HG03558 (cell line): ENCODE results near the gene IDUA.

Experiments used
- ATAC-seq: cut with Tn5 transposase; IDR thresholded peaks from one replicate; pipeline ENCODE4 v1.9.1; 2021; ENCODE audit warnings: moderate number of reproducible peaks; ENCODE audit not compliant: unreplicated experiment; ENCODE audit errors: extremely low read depth

Gene IDUA

DNA sequence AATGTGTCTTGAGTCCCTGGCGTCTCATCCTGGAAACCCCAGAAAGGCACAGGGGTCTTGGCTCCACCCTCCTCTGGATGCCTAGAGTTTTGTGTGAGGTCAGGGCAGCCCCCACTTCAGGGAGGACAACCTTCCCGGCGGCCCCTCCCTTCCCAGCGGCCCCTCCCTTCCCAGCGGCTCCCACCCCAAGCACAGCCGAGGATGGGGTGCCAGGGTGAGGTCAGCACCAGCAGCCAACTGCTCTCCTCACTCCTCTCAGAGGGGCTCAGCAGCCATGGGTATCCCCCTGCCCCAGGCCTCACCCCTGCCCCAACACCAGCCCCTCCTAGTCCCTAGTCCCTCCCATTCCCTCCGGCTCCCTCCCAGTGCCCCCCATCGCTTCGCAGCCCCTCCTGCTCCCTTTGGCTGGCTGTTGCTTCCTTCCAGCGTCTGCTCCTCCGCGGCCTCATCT lies 30.9 kb upstream of the IDUA start:
- ATAC-seq: no peak

DNA sequence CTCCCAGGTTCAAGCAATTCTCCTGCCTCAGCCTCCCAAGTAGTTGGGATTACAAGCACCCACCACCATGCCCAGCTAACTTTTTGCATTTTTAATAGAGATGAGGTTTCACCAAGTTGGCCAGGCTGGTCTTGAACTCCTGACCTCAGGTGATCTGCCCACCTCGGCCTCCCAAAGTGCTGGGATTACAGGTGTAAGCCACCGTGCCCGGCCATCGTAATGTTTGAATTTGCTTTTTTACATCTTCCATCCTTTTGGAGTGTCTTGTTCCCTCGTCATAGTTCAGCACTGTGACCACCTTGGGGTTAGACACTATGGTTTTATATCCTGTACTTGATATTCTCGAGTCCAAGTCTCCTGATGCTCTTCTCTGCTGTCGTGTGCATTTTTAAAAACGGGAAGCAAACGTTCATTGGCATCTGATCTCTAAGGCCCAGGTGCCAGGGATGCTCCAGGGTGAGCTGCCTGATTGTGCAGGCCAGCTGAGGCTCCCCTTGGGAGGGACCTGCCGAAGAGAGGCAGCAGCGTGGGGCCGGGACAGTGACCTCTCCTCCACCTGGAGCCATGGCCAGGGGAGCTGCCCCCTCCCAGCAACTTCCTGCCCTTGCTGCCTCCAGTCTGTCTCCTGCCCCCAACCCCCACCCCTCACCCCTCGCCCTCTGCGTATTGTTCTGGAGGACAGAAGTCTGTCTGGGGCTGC lies 30.2 kb upstream of the IDUA start:
- no peak for ATAC-seq

DNA sequence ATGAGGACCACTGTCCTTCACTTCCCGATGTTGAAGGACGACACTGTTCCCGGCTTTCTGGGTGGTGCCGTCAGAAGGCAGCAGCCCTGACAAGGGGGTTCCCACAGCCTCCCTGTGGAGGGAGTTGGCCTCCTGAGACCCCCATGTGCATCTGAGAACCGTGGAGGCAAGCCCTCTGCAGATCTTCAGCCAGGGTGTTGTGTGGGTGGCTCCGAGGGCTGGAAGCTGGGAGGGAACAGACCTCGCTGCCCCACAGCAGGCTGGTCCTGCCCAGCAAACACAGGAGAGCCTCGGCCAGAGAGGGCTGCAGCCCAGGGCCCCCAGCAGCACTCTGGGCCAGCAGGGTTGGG lies 29.6 kb upstream of the IDUA start:
- no peak for ATAC-seq

DNA sequence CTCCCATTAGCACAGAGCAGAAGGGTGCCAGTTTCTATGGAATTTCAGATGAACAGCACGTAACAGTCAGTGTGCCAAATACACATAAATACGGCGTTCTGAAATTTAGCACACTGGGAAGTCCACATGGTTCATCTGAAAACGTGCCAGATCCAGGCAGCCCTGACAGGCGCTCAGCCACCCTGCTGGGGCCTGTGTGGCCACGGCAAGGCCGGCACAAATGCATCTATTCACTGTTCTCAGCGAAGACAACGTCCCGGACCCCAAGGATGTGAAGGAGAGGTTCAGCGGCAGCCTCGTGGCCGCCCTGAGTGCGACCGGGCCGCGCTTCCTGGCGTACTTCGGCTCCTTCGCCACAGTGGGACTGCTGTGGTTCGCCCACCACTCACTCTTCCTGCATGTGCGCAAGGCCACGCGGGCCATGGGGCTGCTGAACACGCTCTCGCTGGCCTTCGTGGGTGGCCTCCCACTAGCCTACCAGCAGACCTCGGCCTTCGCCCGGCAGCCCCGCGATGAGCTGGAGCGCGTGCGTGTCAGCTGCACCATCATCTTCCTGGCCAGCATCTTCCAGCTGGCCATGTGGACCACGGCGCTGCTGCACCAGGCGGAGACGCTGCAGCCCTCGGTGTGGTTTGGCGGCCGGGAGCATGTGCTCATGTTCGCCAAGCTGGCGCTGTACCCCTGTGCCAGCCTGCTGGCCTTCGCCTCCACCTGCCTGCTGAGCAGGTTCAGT lies 29.1 kb upstream of the IDUA start:
- no peak for ATAC-seq

DNA sequence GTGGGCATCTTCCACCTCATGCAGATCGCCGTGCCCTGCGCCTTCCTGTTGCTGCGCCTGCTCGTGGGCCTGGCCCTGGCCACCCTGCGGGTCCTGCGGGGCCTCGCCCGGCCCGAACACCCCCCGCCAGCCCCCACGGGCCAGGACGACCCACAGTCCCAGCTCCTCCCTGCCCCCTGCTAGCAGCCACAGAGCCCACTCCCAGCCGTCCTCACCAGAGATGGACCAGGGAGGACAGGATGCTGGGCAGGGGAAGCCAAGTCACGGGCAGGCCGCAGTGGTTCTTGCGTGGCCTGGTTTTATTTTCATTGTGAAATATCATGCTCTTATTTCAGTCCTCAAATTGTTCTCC lies 28.6 kb upstream of the IDUA start:
- ATAC-seq: no peak

DNA sequence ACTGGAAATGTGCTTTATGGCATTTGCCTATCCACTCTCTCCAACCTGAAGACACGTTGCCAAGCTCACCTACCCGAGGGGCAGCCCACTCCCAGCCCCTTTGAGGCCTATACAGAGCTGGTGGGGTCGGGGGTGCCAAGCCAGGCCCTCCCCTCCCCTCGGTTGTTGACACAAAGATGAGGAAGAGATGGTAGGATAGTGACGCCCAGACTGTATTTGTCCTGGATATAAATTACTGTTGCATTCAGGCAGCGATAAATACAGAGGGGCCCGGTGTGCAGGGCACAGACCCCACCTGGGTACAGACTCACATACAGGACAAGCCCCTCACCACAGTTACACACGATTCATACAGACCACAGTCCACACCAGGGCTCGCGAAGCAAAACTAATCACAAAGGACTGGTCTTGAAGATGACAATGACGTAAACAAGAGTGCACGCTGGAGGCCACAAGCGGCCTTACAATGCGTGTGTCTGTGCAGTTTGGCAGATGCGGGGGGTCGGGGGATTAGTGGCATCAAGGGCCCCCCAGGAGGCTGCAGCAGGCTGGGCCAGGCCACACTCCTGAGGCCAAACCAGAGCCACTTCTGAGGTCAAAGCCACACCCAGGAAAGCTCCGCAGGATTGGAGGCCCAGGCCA lies 28.0 kb upstream of the IDUA start:
- no peak for ATAC-seq

DNA sequence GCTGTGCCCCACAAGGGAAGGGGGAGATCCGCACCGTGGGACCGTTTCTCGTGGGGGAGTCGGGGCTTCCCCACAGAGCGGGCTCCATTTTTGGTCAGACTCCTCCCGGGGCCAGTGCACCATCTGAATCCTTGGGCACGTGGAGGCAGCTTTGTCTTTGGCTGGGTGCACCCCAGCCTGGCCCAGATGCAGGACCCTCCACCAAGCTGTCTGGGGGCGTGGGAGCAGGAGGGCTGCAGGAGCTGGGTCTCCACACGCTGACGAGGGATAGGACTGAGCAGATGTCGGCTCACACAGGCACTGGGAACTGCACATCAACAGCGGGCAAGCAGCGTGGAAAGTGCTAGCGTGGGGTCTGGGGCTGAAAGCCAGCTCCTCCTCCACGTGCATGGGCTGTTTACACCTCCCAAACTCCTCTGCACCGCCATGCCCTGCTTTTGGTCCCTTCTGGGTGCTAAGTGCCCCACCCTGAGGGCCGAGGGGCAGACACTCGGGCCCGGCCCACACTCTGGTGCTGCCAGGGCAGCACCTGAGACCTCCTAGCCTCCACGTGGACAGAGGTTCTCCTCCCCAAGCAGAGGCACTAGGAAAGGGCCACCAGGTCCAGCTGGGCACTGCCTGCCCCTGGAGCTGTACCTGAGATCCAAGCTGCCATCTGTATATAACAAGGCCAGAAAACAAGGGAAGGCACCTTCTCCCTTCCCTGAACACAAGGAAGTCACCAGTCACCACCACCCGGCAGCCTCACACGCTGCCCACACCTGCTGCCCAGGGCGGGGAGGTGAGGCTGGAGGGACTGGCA lies 27.3 kb upstream of the IDUA start:
- no peak for ATAC-seq

DNA sequence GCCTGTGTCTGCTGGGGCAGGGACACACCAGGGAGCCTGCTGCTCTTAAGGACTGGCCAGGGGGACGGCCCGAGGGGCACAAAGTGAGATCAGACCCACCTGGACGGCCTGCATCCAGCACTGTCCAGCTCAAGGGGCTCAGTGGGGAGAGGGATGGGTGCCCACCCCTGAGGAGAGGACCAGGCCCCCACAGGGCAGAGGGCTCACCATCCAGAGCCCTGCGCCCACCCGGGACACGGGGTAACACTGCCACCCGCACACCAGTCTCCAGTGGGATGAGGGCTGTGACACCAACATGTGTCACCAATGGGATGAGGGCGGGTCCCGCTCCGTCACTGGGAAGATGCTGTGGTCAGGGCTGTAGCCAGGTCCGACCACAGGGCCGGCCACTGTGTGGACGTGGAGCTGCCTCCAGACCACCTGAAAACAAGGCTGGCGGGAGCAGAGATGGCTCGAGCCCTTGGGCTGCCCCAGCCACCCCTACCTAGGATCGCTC lies 26.7 kb upstream of the IDUA start:
- no peak for ATAC-seq

DNA sequence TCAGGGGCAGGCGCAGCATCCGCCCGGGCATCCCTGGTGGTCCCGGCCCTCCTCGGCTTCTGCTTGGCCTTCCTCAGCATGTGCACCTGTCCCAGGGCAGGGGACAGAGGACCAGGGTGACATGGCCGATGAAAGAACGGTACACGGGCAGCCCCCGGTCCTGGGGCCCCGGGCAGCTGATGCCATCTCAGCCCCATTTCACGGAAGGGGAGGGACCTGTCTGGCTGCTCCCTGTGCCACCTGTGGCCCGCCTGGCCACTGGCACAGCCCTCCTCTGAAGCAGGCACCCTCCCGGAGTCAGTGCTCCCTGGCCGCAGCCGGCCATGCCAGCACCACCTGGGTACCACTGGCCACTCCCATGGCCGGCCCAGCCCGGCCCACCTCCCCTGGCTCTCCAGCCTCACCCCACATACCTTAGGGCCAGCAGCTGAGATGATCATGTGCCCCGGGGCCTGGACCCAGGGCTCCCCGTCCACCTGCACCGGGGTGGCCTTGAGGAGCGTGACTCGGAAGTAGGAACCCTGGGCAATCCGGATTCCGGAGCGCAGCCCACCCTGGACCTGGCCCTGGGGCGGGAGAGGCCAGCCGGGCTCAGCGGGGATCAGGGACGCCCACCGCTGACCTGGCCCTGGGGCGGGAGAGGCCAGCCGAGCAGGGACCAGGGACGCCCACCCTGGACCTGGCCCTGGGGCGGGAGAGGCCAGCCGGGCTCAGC lies 26.1 kb upstream of the IDUA start:
- ATAC-seq: no peak

DNA sequence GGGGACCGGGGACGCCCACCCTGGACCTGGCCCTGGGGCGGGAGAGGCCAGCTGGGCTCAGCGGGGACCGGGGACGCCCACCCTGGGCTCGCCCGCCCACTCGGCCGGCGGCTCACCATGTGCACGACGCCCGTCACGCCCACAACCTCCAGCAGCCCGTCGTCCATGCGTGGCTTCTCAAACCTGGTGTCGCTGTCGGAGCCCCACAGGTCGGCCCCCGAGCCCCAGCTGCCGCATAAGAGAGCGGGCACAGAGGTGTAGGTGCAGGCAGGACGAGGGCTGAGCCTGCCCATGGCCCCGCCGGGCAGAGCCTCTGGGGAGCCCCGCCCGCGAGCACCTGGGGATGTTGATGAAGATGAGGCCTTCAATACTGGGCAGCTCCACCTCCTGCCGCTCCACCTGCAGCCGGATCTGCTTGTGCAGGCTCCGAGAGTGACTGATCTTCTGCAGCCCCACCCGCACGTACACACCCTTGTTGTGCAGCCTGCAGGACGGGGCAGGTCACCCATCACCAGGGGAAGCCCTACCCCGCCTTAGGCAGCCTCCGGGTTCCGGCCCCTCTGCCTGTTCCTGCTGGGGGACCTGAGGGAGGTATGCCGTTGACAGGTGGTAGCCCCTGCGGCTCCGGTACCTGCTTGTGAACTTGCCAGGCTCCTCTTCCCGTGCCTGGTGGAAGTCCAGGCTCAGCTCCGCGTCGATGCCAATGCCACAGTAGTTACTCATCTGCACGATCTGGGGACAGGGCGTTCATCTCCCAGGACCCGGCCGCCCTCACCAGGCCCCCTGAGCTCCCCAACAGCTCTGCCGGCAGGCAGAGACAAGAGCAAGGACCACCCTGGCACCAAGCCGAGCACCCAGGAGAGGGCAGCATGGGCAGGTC lies 25.3 kb upstream of the IDUA start:
- no peak for ATAC-seq

DNA sequence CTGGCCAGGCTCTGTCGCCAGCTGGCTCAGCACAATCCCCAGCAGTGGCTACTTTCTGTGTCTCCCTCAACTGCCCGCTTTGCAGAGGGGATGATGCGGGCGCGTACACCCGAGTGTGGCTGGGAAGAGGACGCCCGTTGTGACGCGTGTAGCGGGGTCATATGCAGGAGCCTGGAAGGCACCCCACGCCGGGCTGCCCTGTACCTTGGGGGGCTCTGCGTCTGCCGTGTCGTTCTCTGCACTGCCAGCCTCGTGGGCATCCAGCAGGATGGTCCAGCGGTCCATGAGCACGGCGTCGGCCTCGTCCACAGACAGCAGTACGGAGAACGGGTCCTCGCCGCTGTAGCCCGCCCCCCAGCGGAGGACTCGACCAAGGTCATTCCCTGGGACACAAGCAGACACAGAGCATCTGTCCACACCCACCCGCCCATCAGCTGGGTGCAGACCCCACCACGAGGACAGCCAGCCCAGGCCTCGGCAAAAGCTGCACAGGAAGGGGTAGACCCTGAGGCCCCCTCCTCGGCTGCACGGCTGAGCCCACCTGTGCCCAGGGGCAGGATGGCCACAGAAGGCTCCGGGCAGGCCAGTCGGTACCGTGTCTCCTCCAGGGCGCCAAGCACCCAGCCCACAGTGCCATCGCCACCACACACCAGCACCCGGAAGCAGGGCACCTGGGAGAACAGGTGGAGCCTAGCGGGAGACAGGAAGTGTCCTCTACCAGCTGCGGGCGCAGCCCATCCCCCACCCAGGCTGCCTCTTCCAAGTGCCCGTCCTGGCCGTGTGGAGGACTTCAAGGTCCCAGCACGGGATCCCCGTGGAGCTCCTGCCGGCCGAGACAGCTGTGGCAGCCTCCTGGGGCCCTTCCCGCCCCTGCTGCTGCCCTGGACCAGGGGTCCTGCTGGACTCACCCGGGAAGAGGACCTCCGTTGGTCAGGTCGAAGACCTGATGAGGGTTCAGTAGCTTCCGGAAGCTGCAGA lies 24.3 kb upstream of the IDUA start:
- ATAC-seq: no peak

DNA sequence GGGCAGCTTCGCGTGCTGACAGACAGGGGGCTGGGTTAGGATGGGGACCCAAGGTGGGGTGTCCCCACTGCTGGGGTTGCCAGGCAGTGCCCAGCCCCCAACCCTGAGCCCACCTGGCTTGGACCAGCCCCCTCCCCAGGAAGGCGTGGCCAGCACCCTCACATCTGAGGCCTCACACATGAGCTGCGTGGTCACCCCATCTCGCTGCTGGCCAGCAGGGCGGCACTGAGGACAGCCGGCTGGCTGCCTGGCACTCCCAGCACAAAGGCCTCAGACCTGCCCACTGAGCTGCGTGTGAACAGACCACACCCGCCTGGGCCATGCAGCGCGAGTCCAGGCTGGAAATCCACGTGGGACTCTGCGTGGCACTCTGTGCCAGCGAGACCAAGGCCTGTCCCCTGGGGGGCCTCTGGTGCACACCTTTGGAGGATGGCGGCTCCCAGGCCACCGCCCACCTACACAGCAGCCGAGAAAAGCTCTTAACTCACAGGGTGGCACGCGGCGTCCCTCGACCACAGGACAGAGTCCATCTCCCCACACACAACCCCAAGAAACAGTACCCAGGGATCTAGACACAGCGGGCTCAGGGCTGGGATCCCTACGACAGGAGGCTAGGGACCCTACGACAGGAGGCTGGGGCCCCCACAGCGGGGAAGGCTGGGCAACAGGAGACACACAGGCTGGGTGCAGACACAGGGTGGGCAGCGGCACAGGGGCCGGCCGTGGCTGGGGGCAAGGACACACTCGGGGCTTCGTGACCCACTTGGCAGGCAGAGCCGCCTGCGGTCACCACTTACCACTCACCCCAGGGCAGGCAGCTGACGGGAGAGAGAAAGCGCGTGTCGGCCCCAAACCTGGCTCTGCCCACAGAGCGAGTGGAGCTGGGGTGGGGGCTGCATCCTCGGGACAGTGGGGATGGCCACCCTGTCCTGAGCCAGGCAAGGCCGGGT lies 23.3 kb upstream of the IDUA start:
- ATAC-seq: no peak

DNA sequence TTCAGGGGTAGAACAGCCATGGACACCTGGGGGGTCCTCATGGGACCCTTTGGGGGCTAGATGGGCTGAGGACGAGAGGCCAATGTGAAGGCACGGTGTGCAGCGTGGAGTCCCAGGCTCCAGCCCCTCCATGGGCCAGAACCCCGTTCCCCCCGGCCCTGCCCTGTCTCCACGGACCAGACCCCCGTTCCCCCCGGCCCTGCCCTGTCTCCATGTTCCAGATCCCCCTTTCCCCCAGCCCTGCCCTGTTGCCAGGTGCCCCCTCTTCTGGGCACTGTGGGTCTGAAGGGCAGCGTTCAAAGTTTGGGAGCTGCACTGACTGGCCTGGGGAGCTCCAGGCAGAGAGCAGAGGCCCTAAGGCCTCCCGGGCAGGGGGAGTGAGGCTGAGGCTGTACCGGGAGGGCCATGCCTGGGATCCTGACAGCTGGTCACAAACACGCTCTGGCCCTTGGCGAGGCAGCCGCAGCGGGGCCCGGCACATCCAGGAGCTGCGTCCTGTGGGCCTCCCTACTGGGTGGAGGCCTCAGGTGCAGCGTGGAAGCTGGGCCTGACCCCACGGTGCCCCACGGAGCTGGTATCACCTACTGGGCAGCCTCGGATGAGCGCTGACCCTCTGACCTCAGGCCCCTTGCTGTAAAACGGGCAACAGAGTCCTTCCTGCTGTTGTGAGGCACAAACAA lies 22.4 kb upstream of the IDUA start:
- no peak for ATAC-seq

DNA sequence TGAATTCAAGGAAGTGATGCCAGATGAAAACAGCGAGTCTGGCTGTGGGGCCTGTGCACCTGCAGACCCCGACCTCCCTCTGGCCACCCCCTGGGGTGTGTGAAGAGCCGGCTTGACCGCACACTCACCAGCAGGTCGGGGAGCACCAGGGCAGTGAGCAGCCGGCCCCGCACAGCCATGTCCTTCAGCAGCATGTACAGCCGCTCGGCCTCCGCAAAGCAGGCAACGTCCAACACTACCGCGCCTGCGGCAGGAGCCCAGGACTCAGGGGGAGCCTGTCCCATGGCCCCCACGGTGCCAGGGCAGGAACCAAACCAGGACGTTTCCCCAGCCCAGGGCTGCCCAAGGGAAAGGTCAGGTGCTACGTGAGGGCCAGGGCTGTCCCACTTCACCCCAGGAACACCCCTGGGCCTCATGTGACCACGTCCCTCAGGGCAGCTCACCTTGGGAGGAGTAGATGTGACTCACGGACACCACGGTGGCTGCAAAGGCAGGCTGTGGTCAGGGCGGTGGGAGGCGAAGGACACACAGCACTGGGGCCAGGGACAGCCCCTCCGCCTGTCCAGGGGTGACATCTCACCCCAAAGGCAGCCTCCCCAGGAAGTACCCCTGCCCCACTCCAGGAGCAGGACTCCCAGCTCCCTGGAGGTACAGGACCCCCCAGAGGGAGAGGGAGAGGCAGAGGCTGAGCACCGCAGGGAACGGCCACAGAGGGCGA lies 21.6 kb upstream of the IDUA start:
- ATAC-seq: no peak

DNA sequence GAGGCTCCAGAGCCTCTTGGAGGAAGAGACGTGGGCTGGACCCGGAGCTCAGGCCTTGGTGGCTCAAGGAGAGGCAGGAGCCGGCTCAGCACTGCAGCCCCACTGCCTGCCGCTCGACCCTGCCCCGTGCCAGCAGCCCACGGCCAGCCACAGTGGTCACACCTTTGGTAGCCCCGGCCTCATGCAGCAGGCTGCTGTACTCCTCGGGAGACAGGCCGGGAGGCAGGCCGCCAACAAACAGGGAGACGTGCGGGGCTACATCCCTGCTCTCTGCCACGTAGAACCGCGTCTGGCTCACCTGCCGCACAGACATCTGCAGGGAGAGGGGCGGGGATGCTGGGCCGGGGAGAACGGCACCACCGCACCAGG lies 21.1 kb upstream of the IDUA start:
- no peak for ATAC-seq
